22Rv1 (cell line): ENCODE measurements around the gene KLHDC8A.

ENCODE experiments used
- CTCF ChIP-seq: fragments of 450-650 bp; IDR thresholded peaks from 2 replicates; pipeline ENCODE4 v1.5.1; 2017; ENCODE audit warnings: mild to moderate bottlenecking
- ZFX ChIP-seq: fragments of 450-650 bp; IDR thresholded peaks from 2 replicates; pipeline ENCODE4 v1.6.1; 2017; ENCODE audit warnings: antibody characterized with exemption, borderline replicate concordance

GRCh38 chr1:205369701-205370123 lies 13.0 kb upstream of the KLHDC8A start:
- TF ChIP-seq CTCF (no peak), ZFX (no peak)
